ENCODE data around the gene NCF2.
"Not testable (repeated sequence)": the region's sequence is repeated elsewhere in the genome, so short reads cannot be mapped to it uniquely, and the experiment has no call there.

NCF2 gene

DNA sequence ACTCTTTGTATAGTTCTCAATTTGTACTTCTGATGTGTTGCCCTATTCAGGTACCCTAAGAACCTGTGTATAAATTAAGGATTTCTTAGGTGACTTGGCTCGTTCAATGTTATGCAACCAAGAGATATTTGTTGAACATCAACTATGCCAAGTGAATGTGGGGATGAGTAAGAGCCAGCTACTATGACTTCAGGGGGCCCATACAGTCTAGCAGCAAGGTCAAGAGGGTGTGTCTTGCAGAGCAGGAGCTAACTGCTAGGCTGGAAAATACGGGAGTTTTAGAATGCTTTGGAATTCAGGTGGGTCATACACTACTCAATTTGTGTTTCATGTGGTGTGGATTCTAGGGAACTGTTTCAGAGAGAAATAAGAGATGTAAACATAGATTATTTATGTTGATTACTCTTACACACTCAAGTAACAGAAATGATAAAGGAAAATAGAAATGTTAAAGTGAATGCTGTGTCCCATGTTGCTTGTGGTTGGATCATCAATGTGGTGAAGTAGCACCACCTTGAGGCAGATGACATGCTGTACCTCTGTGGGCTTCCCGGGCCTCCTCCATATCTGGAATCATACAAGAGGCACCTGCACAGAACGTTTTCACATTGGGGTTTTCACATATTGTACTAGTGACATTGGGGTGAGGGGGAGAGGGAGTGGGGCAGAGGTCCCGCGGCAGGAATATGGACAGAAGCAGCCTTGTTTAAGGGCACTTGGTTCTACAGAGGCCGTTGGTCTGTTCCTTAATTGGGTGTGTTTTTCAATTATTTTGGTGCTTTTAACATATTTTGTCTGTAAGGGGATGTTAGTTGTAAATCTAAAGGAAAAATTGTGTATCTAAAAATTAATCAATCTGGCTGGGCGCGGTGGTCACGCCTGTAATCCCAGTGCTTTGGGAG is 32.9 kb upstream of the NCF2 start:
- DNase-seq (peak; percentile 38), ATAC-seq (peak; percentile 92)
- Mint-ChIP-seq H3K9me3 (no peaks in the 10 kb centered on the region), H3K4me3 (no peak overlapping the region), H3K4me1 (peaks cover 10% of the 10 kb centered on the region), H3K36me3 (ENCODE audit: low read depth) (peaks cover 15% of the 10 kb centered on the region), H3K27ac (peak overlapping the region; percentile 14), H3K27me3 (no peaks in the 10 kb centered on the region)

- no peak overlapping the region for H3K27ac Mint-ChIP-seq
- H3K4me3 Mint-ChIP-seq = no peak overlapping the region
- no peaks in the 10 kb centered on the region for H3K27me3 Mint-ChIP-seq
- no peak for DNase-seq
- H3K36me3 Mint-ChIP-seq (ENCODE audit: low read depth) = peaks cover 13% of the 10 kb centered on the region
- no peak for ATAC-seq
- H3K4me1 Mint-ChIP-seq = peaks cover 7% of the 10 kb centered on the region
- H3K9me3 Mint-ChIP-seq = no peaks in the 10 kb centered on the region
These were observed 31.8 kb upstream of the NCF2 start for GRCh38 chr1:183622013-183622412.

GRCh38 chr1:183620311-183620710 is 30.1 kb upstream of the NCF2 start:
- DNase-seq = no peak
- H3K27ac Mint-ChIP-seq = no peak overlapping the region
- H3K36me3 Mint-ChIP-seq (ENCODE audit: low read depth) = peaks cover 9% of the 10 kb centered on the region
- no peak for ATAC-seq
- no peaks in the 10 kb centered on the region for H3K9me3 Mint-ChIP-seq
- H3K4me1 Mint-ChIP-seq = peaks cover 7% of the 10 kb centered on the region
- no peaks in the 10 kb centered on the region for H3K27me3 Mint-ChIP-seq
- no peak overlapping the region for H3K4me3 Mint-ChIP-seq

GRCh38 chr1:183619781-183620180 is 29.5 kb upstream of the NCF2 start:
- Mint-ChIP-seq H3K27me3 (no peaks in the 10 kb centered on the region), H3K9me3 (no peaks in the 10 kb centered on the region), H3K4me1 (peaks cover 7% of the 10 kb centered on the region), H3K4me3 (no peak overlapping the region), H3K36me3 (ENCODE audit: low read depth) (peaks cover 4% of the 10 kb centered on the region), H3K27ac (no peak overlapping the region)
- DNase-seq = no peak
- ATAC-seq = no peak

DNA sequence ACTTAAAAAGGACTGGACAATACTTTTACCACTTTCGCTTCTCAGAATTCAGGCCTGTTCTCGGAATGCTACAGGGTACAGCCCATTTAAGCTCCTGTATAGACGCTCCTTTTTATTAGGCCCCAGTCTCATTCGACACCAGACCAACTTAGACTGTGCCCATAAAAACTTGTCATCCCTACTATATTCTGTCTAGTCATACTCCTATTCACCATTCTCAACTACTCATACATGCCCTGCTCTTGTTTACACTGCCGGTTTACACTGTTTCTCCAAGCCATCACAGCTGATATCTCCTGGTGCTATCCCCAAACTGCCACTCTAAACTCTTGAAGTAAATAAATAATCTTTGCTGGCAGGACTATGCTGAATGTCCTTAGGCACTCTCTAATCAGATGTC is 27.9 kb upstream of the NCF2 start:
- not testable (repeated sequence) for H3K27ac Mint-ChIP-seq

GRCh38 chr1:183612975-183613374 is 22.7 kb upstream of the NCF2 start:
- ATAC-seq; DNase-seq; H3K4me3 Mint-ChIP-seq; H3K27ac Mint-ChIP-seq; H3K4me1 Mint-ChIP-seq; H3K27me3 Mint-ChIP-seq; H3K36me3 Mint-ChIP-seq (ENCODE audit: low read depth); H3K9me3 Mint-ChIP-seq: not testable (repeated sequence)

More for the DNA sequence above, 27.9 kb upstream of the NCF2 start:
- not testable (repeated sequence) for H3K4me1 Mint-ChIP-seq; DNase-seq; ATAC-seq; H3K27me3 Mint-ChIP-seq; H3K9me3 Mint-ChIP-seq; H3K4me3 Mint-ChIP-seq; H3K36me3 Mint-ChIP-seq (ENCODE audit: low read depth)

- Mint-ChIP-seq H3K36me3 (ENCODE audit: low read depth) (no peaks in the 10 kb centered on the region), H3K27ac (no peak overlapping the region), H3K4me3 (no peak overlapping the region), H3K4me1 (no peaks in the 10 kb centered on the region), H3K27me3 (peaks cover 2% of the 10 kb centered on the region), H3K9me3 (no peaks in the 10 kb centered on the region)
- ATAC-seq (no peak), DNase-seq (no peak)
These were observed 22.1 kb upstream of the NCF2 start for GRCh38 chr1:183612407-183612806.

- H3K4me3 Mint-ChIP-seq = no peak overlapping the region
- peaks cover 2% of the 10 kb centered on the region for H3K4me1 Mint-ChIP-seq
- ATAC-seq (no peak), DNase-seq (no peak)
- no peaks in the 10 kb centered on the region for H3K9me3 Mint-ChIP-seq
- H3K27ac Mint-ChIP-seq = no peak overlapping the region
- H3K36me3 Mint-ChIP-seq (ENCODE audit: low read depth) = no peaks in the 10 kb centered on the region
- H3K27me3 Mint-ChIP-seq = peaks cover 2% of the 10 kb centered on the region
These were observed 20.8 kb upstream of the NCF2 start for GRCh38 chr1:183611021-183611420.

DNA sequence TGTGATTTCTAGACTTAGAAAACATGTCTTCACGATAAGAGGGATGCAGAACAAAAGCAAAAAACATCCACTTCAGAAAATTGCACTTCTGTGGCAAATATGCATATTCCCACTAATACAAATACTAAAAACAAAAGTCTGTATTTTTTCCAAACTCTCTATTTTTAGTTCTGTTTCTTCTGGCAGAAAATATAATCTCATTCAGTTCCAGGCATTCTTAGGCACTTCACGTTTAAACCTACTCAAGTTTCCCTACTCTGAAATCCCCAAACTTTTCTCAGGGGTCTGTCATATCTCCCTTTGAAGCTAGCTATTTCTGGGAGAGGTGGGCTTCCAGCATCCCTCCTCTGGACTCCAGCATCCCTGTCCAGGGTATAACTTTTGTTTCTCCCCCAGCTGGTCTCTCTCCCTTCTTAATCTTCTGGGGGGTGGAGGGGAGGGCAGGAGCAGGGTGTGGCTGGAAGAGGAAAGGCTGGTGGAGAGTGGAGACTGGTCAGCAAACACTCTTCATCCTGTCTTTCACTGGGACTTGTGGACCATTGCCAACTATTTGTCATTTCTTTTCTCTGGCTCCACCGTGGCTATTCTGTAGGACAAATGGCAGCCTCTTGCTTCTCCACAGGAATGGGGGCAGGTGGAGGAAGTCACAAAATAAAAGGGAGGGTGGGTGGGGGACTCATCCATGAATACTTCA is 19.6 kb upstream of the NCF2 start:
- Mint-ChIP-seq H3K27ac (no peak overlapping the region), H3K27me3 (peaks cover 2% of the 10 kb centered on the region), H3K9me3 (no peaks in the 10 kb centered on the region), H3K4me1 (peaks cover 2% of the 10 kb centered on the region), H3K4me3 (no peak overlapping the region), H3K36me3 (ENCODE audit: low read depth) (no peaks in the 10 kb centered on the region)
- no peak for ATAC-seq
- DNase-seq = no peak

DNA sequence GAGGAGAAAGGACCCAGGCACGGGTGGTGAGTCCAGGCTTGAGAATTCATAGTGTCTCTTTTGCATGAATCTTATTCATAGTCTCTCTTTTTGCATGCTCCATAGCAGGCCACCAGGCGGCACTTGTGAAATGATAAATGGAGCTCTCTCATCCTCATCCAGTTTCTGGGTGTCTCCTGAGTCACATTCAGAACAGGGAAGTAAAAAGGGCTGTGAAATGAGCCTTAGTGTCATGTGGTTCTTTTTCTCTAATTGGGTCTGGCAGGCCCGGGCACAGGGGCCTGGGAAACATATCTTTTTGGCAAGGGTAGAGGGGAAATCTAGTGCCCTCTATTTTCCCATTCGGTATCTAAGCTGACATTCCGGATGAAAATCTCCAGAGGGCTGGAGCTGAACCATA is 19.1 kb upstream of the NCF2 start:
- H3K27ac Mint-ChIP-seq = no peak overlapping the region

DNA sequence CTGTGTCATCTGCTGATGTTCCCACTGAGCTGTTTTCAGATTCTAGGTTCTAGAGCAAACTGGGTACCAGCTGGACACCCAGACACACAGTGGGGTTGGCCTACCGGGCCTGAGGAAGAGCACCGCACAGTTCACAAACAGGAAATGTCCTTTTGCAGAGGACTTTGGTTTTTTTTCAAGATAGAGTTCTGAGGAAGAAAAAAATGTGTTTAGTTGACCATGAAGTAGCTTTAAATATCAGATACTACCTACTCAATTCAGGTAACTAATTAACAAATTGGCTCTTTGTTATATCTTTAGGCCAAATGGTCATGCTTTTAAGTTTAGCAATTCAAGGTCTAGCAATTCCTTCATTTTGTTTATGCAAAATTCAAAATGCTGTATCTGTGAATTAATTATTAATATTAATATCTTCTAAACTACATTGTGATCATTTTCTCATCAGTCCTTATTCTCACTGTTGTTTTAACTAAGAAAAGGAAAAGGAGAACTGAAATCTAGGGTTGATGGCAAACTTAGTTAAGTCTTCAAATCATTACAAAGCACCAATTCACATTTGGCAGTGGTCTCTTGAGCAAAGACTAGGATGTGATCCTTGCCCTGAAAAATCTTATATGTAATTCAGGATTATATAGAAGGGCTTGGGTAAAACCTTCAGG is 17.2 kb upstream of the NCF2 start:
- Mint-ChIP-seq H3K27ac (no peak overlapping the region), H3K9me3 (no peaks in the 10 kb centered on the region), H3K4me3 (no peak overlapping the region), H3K27me3 (peaks cover 5% of the 10 kb centered on the region), H3K4me1 (peaks cover 9% of the 10 kb centered on the region), H3K36me3 (ENCODE audit: low read depth) (no peaks in the 10 kb centered on the region)
- ATAC-seq (no peak), DNase-seq (no peak)

More for the DNA sequence above, 19.1 kb upstream of the NCF2 start:
- ATAC-seq = no peak
- peaks cover 2% of the 10 kb centered on the region for H3K27me3 Mint-ChIP-seq
- peaks cover 3% of the 10 kb centered on the region for H3K4me1 Mint-ChIP-seq
- H3K36me3 Mint-ChIP-seq (ENCODE audit: low read depth) = no peaks in the 10 kb centered on the region
- DNase-seq = no peak
- H3K4me3 Mint-ChIP-seq = no peak overlapping the region
- no peaks in the 10 kb centered on the region for H3K9me3 Mint-ChIP-seq

GRCh38 chr1:183605904-183606303 is 15.6 kb upstream of the NCF2 start:
- ATAC-seq (no peak), DNase-seq (no peak)
- H3K27ac Mint-ChIP-seq = no peak overlapping the region
- H3K4me3 Mint-ChIP-seq = no peak overlapping the region
- H3K9me3 Mint-ChIP-seq = no peaks in the 10 kb centered on the region
- H3K4me1 Mint-ChIP-seq = peaks cover 9% of the 10 kb centered on the region
- no peaks in the 10 kb centered on the region for H3K36me3 Mint-ChIP-seq (ENCODE audit: low read depth)
- H3K27me3 Mint-ChIP-seq = peaks cover 2% of the 10 kb centered on the region

- H3K4me3 Mint-ChIP-seq = no peak overlapping the region
- H3K27me3 Mint-ChIP-seq = peaks cover 2% of the 10 kb centered on the region
- H3K9me3 Mint-ChIP-seq = no peaks in the 10 kb centered on the region
- ATAC-seq = no peak
- no peaks in the 10 kb centered on the region for H3K36me3 Mint-ChIP-seq (ENCODE audit: low read depth)
- no peak overlapping the region for H3K27ac Mint-ChIP-seq
- DNase-seq = no peak
- peaks cover 9% of the 10 kb centered on the region for H3K4me1 Mint-ChIP-seq
These were observed 14.6 kb upstream of the NCF2 start for GRCh38 chr1:183604815-183605214.

DNA sequence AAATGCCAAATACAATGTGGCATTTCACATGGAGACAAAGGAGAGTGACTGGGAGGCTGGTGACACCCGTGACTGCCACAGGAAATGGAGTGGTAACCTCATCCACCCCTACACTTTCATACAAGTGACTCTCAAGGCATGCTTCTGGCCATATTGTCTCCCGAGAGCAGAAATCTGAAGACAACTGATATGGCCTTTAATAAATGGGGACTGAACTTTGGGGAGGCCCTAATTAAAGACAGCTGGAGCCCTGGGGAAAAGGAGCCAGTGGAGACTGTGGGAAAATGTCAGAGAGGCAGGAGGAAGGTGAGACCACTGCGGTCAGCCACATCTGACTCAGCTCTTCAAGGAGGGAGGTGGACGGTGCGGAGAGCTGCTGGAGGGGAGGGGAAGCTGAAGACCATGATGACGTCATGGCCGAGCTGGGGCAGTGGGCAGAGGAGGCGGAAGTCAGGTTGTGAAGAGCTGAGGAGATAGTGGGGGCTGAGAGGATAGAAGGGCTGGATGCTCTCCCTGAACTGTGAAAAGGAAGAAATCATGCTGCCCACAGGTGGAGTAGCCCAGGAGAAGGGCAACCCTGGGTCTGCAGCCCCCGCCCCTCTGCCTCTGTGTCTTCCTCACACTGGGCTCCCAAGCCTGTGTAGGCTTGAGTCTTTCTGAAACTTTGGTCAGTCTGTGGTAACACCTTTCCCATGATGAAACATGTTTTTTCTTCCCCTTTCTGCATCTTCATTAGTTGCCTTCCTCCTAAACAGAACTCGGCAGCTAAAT is 14.0 kb upstream of the NCF2 start:
- Mint-ChIP-seq H3K27ac (peak overlapping the region; percentile 16), H3K4me3 (no peak overlapping the region), H3K27me3 (peaks cover 2% of the 10 kb centered on the region), H3K4me1 (peaks cover 9% of the 10 kb centered on the region), H3K36me3 (ENCODE audit: low read depth) (no peaks in the 10 kb centered on the region), H3K9me3 (no peaks in the 10 kb centered on the region)
- ATAC-seq = no peak
- no peak for DNase-seq
